ENCODE results near the gene SPDYE3.
"Not testable (repeated sequence)": the region's sequence is repeated elsewhere in the genome, so short reads cannot be mapped to it uniquely, and the experiment has no call there.

GRCh38 chr7:100352230-100352781 lies 44.8 kb downstream of the SPDYE3 start:
- TF ChIP-seq YY1 (IDR thresholded peaks at IDR 0.05; ENCODE audit: insufficient read depth, insufficient read length); SUZ12 (IDR thresholded peaks at IDR 0.05; ENCODE audit: extremely low read depth, insufficient read depth, insufficient read length): not testable (repeated sequence)
